Loucy (cell line): Measurements from ENCODE around the gene NCF1.
"Not testable (repeated sequence)": the region's sequence is repeated elsewhere in the genome, so short reads cannot be mapped to it uniquely, and the experiment has no call there.

Experiments
- EZH2phosphoT487 ChIP-seq: fragments of 200-600 bp; IDR thresholded peaks from 2 replicates; pipeline ENCODE4 v1.6.1; 2018; ENCODE audit warnings: antibody characterized with exemption, mild to moderate bottlenecking, moderate library complexity, borderline replicate concordance
- TF ChIP-seq, protein P1 (sequence below): fragments of 200-600 bp; sonication (generic); conservative IDR thresholded peaks from 2 replicates; pipeline ENCODE4 v1.5.1; 2014; ENCODE audit warnings: mild to moderate bottlenecking, antibody characterized with exemption, low read length

DNA sequence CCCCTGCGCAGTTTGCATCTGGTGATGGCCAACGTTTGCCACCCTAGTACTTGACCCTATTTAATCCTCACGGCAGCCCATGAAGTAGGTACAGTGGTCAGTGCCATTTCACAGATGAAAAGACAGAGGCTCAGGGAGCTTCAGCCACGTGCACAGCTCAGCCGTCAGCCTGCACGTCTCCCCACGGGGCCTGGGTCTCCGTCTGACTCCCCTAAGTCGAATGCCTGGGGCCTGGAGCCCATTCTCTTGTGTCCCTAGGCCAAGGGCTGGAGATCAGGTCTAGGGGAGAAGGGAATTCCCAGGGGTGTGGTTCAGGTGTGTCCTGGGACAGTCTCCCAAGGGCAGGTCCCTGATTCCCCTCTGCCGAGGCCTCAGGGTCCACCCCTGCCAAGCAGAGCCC is 6.8 kb upstream of the NCF1 start:
- TF ChIP-seq, protein P1, sequence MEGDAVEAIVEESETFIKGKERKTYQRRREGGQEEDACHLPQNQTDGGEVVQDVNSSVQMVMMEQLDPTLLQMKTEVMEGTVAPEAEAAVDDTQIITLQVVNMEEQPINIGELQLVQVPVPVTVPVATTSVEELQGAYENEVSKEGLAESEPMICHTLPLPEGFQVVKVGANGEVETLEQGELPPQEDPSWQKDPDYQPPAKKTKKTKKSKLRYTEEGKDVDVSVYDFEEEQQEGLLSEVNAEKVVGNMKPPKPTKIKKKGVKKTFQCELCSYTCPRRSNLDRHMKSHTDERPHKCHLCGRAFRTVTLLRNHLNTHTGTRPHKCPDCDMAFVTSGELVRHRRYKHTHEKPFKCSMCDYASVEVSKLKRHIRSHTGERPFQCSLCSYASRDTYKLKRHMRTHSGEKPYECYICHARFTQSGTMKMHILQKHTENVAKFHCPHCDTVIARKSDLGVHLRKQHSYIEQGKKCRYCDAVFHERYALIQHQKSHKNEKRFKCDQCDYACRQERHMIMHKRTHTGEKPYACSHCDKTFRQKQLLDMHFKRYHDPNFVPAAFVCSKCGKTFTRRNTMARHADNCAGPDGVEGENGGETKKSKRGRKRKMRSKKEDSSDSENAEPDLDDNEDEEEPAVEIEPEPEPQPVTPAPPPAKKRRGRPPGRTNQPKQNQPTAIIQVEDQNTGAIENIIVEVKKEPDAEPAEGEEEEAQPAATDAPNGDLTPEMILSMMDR = not testable (repeated sequence)
- TF ChIP-seq EZH2phosphoT487 = not testable (repeated sequence)
